SK-N-SH (cell line): ENCODE measurements around the gene ADAMTS19. TPM values are rescaled to one million over a fixed set of nuclear protein-coding genes. Genes with fewer than 3 reads are reported as not detected.

Source experiments
- CTCF ChIA-PET: fragments of 300-600, 350-600 bp; formaldehyde crosslinking; extraction: SDS; loops from one replicate; lab custom pipeline; 2021; lab: Yijun Ruan, JAX
- POLR2A ChIA-PET: fragments of 350-600 bp; sonication (Branson Sonifier 250); formaldehyde crosslinking; extraction: SDS; loops from one replicate; lab custom pipeline; 2020; ENCODE audit warnings: antibody characterized with exemption, inconsistent platforms; lab: Yijun Ruan, JAX
- DNase-seq: peaks from one replicate; pipeline ENCODE4 v3.0.0; 2012
- H2AFZ ChIP-seq: fragments of 200-600 bp; sonication (generic); 2 replicates; pipeline ENCODE4 v1.8.1; 2016; ENCODE audit warnings: antibody characterized with exemption, mild to moderate bottlenecking, low read depth
- H3F3A ChIP-seq: fragments of 200-600 bp; sonication (generic); replicated peaks from 2 replicates; pipeline ENCODE3; 2016; ENCODE audit warnings: antibody characterized with exemption, mild to moderate bottlenecking; ENCODE audit not compliant: insufficient read depth
- H3K27ac ChIP-seq, 2 experiments: fragments of 200-500 bp in 1 of 2; fragments of 200-600 bp in 1 of 2; sonication (Bioruptor generic) in 1 of 2; sonication (generic), shearing (Covaris generic) in 1 of 2; 2 replicates each; pipeline versions ENCODE4 v1.5.1 to v1.6.1; 2014 to 2016; ENCODE audit warnings: low read depth in 2 of 2, inconsistent platforms in 1 of 2, low read length in 1 of 2, mild to moderate bottlenecking in 1 of 2, mixed read lengths in 1 of 2
- H3K27me3 ChIP-seq: fragments of 200-600 bp; sonication (generic), shearing (Covaris generic); 2 replicates; pipeline ENCODE4 v1.6.1; 2016; ENCODE audit warnings: mixed run types; ENCODE audit not compliant: insufficient read depth
- H3K36me3 ChIP-seq, 2 experiments: fragments of 200-500 bp in 1 of 2; fragments of 200-600 bp in 1 of 2; sonication (Bioruptor generic) in 1 of 2; sonication (generic) in 1 of 2; replicated peaks in 1 of 2; 2 replicates each; pipeline versions ENCODE3 to v1.5.1; 2014 to 2016; ENCODE audit warnings: low read length in 1 of 2, mild to moderate bottlenecking in 1 of 2; ENCODE audit not compliant: insufficient read depth in 2 of 2, control insufficient read depth in 1 of 2
- H3K4me1 ChIP-seq, 2 experiments: fragments of 200-500 bp in 1 of 2; fragments of 200-600 bp in 1 of 2; sonication (Bioruptor generic) in 1 of 2; sonication (generic), shearing (Covaris generic) in 1 of 2; 2 replicates each; pipeline versions ENCODE4 v1.5.1 to v1.6.1; 2014 to 2016; ENCODE audit warnings: low read depth in 1 of 2, low read length in 1 of 2, mixed run types in 1 of 2; ENCODE audit not compliant: insufficient read depth in 2 of 2, control insufficient read depth in 1 of 2
- H3K4me2 ChIP-seq: fragments of 200-600 bp; sonication (generic), shearing (Covaris generic); 2 replicates; pipeline ENCODE4 v1.6.1; 2017; ENCODE audit warnings: mixed run types
- H3K4me3 ChIP-seq, 2 experiments: fragments of 200-500 bp in 1 of 2; fragments of 200-600 bp in 1 of 2; sonication (Bioruptor generic) in 1 of 2; sonication (generic), shearing (Covaris generic) in 1 of 2; 2 replicates each; pipeline versions ENCODE4 v1.5.1 to v1.8.1; 2014 to 2016; ENCODE audit warnings: low read depth in 2 of 2, inconsistent platforms in 1 of 2, low read length in 1 of 2, mild to moderate bottlenecking in 1 of 2, mixed read lengths in 1 of 2, moderate library complexity in 1 of 2
- H3K79me2 ChIP-seq: fragments of 200-600 bp; sonication (generic); 2 replicates; pipeline ENCODE4 v1.8.1; 2017; ENCODE audit warnings: mild to moderate bottlenecking; ENCODE audit not compliant: insufficient read depth
- H3K9ac ChIP-seq: fragments of 200-600 bp; sonication (generic); 2 replicates; pipeline ENCODE4 v1.6.1; 2017; ENCODE audit warnings: mixed run types
- H3K9me2 ChIP-seq: fragments of 200-600 bp; sonication (generic); 2 replicates; pipeline ENCODE4 v1.6.1; 2017; ENCODE audit warnings: mixed run types
- H3K9me3 ChIP-seq: fragments of 200-600 bp; sonication (generic); 2 replicates; pipeline ENCODE4 v1.6.1; 2017; ENCODE audit warnings: mixed run types, mild to moderate bottlenecking, moderate library complexity
- H4K20me1 ChIP-seq: fragments of 200-600 bp; sonication (generic); 2 replicates; pipeline ENCODE4 v1.6.1; 2017; ENCODE audit warnings: mild to moderate bottlenecking, mixed run types; ENCODE audit not compliant: insufficient read depth
- CHD2 ChIP-seq: fragments of 150-350 bp; IDR thresholded peaks from 2 replicates; pipeline ENCODE4 v1.6.1; 2018; ENCODE audit warnings: low read length; ENCODE audit not compliant: partially characterized antibody
- CTCF ChIP-seq: fragments of 200-600 bp; sonication (generic); IDR thresholded peaks from 2 replicates; pipeline ENCODE4 v1.6.1; 2017; ENCODE audit warnings: antibody characterized with exemption, mild to moderate bottlenecking, moderate library complexity
- ELF1 ChIP-seq: IDR thresholded peaks from 2 replicates; pipeline ENCODE4 v1.4.0; 2012
- EP300 ChIP-seq, 2 experiments: IDR thresholded peaks; 2 replicates each; pipeline versions ENCODE4 v1.4.0 to v1.6.1; 2012; ENCODE audit warnings: borderline replicate concordance in 1 of 2, low read depth in 1 of 2, low read length in 1 of 2
- EZH2phosphoT487 ChIP-seq: fragments of 200-600 bp; sonication (generic); IDR thresholded peaks from 2 replicates; pipeline ENCODE4 v1.6.1; 2017; ENCODE audit warnings: low read depth, mixed run types, mild to moderate bottlenecking, antibody characterized with exemption, moderate library complexity, borderline replicate concordance
- FOXJ3 ChIP-seq: sonication (generic); formaldehyde crosslinking; IDR thresholded peaks from 2 replicates; pipeline ENCODE4 v1.5.1; 2020; ENCODE audit warnings: mild to moderate bottlenecking, missing genetic modification reagents
- FOXM1 ChIP-seq: IDR thresholded peaks from 2 replicates; pipeline ENCODE4 v1.4.0; 2012; ENCODE audit warnings: low read depth, mild to moderate bottlenecking
- GATA2 ChIP-seq: sonication (generic); formaldehyde crosslinking; IDR thresholded peaks from 2 replicates; pipeline ENCODE4 v1.5.0; 2020; ENCODE audit warnings: mild to moderate bottlenecking, missing genetic modification reagents
- IRF3 ChIP-seq: fragments of 150-350 bp; IDR thresholded peaks from 2 replicates; pipeline ENCODE4 v1.6.1; 2016; ENCODE audit warnings: mild to moderate bottlenecking, low read depth, low read length
- MAX ChIP-seq: IDR thresholded peaks from 2 replicates; pipeline ENCODE4 v1.4.0; 2012; ENCODE audit warnings: low read depth
- MEF2A ChIP-seq: IDR thresholded peaks from 2 replicates; pipeline ENCODE4 v1.4.0; 2012; ENCODE audit warnings: low read depth, borderline replicate concordance
- NRF1 ChIP-seq: IDR thresholded peaks from 2 replicates; pipeline ENCODE4 v1.6.1; 2012; ENCODE audit warnings: low read depth, mild to moderate bottlenecking, low read length
- RXRA ChIP-seq: IDR thresholded peaks from 2 replicates; pipeline ENCODE4 v1.4.0; 2012; ENCODE audit warnings: low read depth, mild to moderate bottlenecking, borderline replicate concordance
- SMC3 ChIP-seq: IDR thresholded peaks from 2 replicates; pipeline ENCODE4 v1.6.1; 2012; ENCODE audit warnings: low read depth, low read length, improper control_type of control experiment
- TAF1 ChIP-seq: IDR thresholded peaks from 2 replicates; pipeline ENCODE4 v1.6.1; 2012; ENCODE audit warnings: low read depth, mild to moderate bottlenecking, low read length, moderate library complexity, borderline replicate concordance
- TCF12 ChIP-seq: IDR thresholded peaks from 2 replicates; pipeline ENCODE4 v1.4.0; 2012
- TEAD4 ChIP-seq: IDR thresholded peaks from 2 replicates; pipeline ENCODE4 v1.4.0; 2012; ENCODE audit warnings: mild to moderate bottlenecking, borderline replicate concordance; ENCODE audit not compliant: insufficient read depth
- YY1 ChIP-seq: IDR thresholded peaks from 2 replicates; pipeline ENCODE4 v1.4.0; 2012; ENCODE audit warnings: low read depth, mild to moderate bottlenecking
- WGBS: methylation state at CpG from one replicate; pipeline ENCODE4 v1.1.6; 2017; ENCODE audit warnings: low lambda C conversion rate; 5-methylcytosine and 5-hydroxymethylcytosine counted together
- polyA plus RNA-seq, 3 experiments: library from polyadenylated mRNA; depleted of rRNA; stranded (reverse); fragments of >200 nt; gene quantifications; 2 replicates each; pipeline ENCODE4 v1.2.3, GENCODE V29; 2012

The ADAMTS19 gene
- polyA plus RNA-seq, 1 of the 3 experiments (the other 2 are of a cell fraction), result 0.10 TPM

GRCh38 chr5:129716651-129717050 is 256.6 kb downstream of the ADAMTS19 start:
- WGBS, result 4% methylated on average over 5 of the region's 5 CpGs
- H2AFZ ChIP-seq, result no peak overlapping the region
- TF ChIP-seq FOXM1, result no peak
- TF ChIP-seq, all 33 proteins: peak for 0

GRCh38 chr5:129717751-129718310 is 257.7 kb downstream of the ADAMTS19 start:
- Histone ChIP-seq H3K4me3 (no peak overlapping the region), H3K4me2 (no peak overlapping the region), H3K9ac (no peak overlapping the region), H3K9me3 (no peaks in the 10 kb centered on the region), H3K4me1 (no peaks in the 10 kb centered on the region), H3F3A (no peaks in the 10 kb centered on the region), H3K79me2 (no peaks in the 10 kb centered on the region), H2AFZ (no peak overlapping the region), H4K20me1 (no peaks in the 10 kb centered on the region), H3K27ac (no peak overlapping the region), H3K27me3 (no peaks in the 10 kb centered on the region), H3K36me3 (no peaks in the 10 kb centered on the region), H3K9me2 (no peaks in the 10 kb centered on the region)
- POLR2A ChIA-PET, result no interaction called here
- CTCF ChIA-PET, result no interaction called here
- no peak for TF ChIP-seq ELF1
- TF ChIP-seq FOXJ3 (CRISPR knock-in tag), result no peak
- TF ChIP-seq EP300 (IDR thresholded peaks at IDR 0.05; ENCODE audit: borderline replicate concordance in 1 of 2, low read depth in 1 of 2, low read length in 1 of 2), result no peak
- no peak for TF ChIP-seq CTCF
- no peak for TF ChIP-seq YY1
- TF ChIP-seq TAF1, result no peak
- no peak for TF ChIP-seq FOXM1
- TF ChIP-seq CHD2, result no peak
- no peak for TF ChIP-seq IRF3
- no peak for TF ChIP-seq MEF2A
- no peak for TF ChIP-seq EZH2phosphoT487
- no peak for TF ChIP-seq NRF1
- no peak for TF ChIP-seq SMC3
- TF ChIP-seq TEAD4, result no peak
- no peak for TF ChIP-seq TCF12
- TF ChIP-seq MAX, result no peak
- no peak for TF ChIP-seq GATA2 (CRISPR knock-in tag)
- TF ChIP-seq RXRA, result no peak
- no peak for DNase-seq

More at GRCh38 chr5:129716651-129717050, 256.6 kb downstream of the ADAMTS19 start:
- no peak for DNase-seq
- Histone ChIP-seq H3K79me2 (no peaks in the 10 kb centered on the region), H3K36me3 (no peaks in the 10 kb centered on the region), H3K4me2 (no peak overlapping the region), H3K4me3 (no peak overlapping the region), H3K9me2 (no peaks in the 10 kb centered on the region), H3K4me1 (no peaks in the 10 kb centered on the region), H3K27me3 (no peaks in the 10 kb centered on the region), H3K9ac (no peak overlapping the region), H3K27ac (no peak overlapping the region), H3K9me3 (no peaks in the 10 kb centered on the region), H4K20me1 (no peaks in the 10 kb centered on the region), H3F3A (no peaks in the 10 kb centered on the region)
- ChIA-PET CTCF (no interaction called here), POLR2A (no interaction called here)
